ENCODE measurements around the gene CAPZB.

- TF ChIP-seq, protein P1, sequence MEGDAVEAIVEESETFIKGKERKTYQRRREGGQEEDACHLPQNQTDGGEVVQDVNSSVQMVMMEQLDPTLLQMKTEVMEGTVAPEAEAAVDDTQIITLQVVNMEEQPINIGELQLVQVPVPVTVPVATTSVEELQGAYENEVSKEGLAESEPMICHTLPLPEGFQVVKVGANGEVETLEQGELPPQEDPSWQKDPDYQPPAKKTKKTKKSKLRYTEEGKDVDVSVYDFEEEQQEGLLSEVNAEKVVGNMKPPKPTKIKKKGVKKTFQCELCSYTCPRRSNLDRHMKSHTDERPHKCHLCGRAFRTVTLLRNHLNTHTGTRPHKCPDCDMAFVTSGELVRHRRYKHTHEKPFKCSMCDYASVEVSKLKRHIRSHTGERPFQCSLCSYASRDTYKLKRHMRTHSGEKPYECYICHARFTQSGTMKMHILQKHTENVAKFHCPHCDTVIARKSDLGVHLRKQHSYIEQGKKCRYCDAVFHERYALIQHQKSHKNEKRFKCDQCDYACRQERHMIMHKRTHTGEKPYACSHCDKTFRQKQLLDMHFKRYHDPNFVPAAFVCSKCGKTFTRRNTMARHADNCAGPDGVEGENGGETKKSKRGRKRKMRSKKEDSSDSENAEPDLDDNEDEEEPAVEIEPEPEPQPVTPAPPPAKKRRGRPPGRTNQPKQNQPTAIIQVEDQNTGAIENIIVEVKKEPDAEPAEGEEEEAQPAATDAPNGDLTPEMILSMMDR (IDR thresholded peaks at IDR 0.05; ENCODE audit: insufficient read depth, low read length, poor library complexity, severe bottlenecking) = no peak
- TF ChIP-seq EZH2phosphoT487 (conservative IDR thresholded peaks at IDR 0.05; ENCODE audit: low read length) = no peak
These were observed 51.7 kb downstream of the CAPZB start for GRCh38 chr1:19433719-19433998.
